Fibroblast of lung (primary cell): ENCODE data around the gene AGAP6.

ENCODE experiments used
- EZH2 ChIP-seq: IDR thresholded peaks from 2 replicates; pipeline ENCODE4 v1.5.1; 2012; ENCODE audit warnings: low read length, control low read depth, mild to moderate bottlenecking; ENCODE audit errors: missing control alignments
- TF ChIP-seq, protein P1 (sequence below), 2 donors: IDR thresholded peaks in 1 of 2; conservative IDR thresholded peaks in 1 of 2; 1 replicate in 1 of 2; 2 replicates in 1 of 2; pipeline ENCODE4 v1.5.1; 2011 to 2012; ENCODE audit warnings: low read length in 2 of 2, control low read depth in 1 of 2, inconsistent platforms in 1 of 2, low read depth in 1 of 2, mild to moderate bottlenecking in 1 of 2

DNA sequence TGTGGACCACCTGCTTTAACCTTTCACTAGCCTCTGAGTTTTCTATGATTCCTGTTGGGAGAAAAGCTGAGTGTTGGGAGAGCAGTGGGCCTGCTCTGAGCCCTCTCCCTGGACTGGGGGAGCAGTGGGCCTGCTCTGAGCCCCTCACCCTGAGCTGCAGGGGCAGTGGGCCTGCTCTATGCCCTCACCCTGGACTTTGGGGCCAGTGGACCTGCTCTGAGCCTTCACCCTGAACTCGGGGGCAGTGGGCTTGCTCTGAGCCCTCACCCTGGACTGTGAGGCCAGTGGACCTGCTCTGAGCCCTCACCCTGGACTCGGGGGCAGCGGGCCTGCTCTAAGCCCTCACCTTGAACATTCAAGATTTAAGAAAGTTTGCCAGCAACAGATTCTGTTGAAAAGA is 33.4 kb downstream of the AGAP6 start:
- TF ChIP-seq, protein P1, sequence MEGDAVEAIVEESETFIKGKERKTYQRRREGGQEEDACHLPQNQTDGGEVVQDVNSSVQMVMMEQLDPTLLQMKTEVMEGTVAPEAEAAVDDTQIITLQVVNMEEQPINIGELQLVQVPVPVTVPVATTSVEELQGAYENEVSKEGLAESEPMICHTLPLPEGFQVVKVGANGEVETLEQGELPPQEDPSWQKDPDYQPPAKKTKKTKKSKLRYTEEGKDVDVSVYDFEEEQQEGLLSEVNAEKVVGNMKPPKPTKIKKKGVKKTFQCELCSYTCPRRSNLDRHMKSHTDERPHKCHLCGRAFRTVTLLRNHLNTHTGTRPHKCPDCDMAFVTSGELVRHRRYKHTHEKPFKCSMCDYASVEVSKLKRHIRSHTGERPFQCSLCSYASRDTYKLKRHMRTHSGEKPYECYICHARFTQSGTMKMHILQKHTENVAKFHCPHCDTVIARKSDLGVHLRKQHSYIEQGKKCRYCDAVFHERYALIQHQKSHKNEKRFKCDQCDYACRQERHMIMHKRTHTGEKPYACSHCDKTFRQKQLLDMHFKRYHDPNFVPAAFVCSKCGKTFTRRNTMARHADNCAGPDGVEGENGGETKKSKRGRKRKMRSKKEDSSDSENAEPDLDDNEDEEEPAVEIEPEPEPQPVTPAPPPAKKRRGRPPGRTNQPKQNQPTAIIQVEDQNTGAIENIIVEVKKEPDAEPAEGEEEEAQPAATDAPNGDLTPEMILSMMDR (conservative IDR thresholded peaks at IDR 0.05 in 1 of 2, IDR thresholded peaks at IDR 0.05 in 1 of 2; ENCODE audit: low read depth in 1 of 2, low read length in 2 of 2), result no peak
- TF ChIP-seq EZH2, result no peak
